Motor neuron (in vitro differentiated cells): ENCODE results near the gene LRRTM3. TPM values are rescaled to one million over a fixed set of nuclear protein-coding genes. Genes with fewer than 3 reads are reported as not detected.

ENCODE experiments used
- ATAC-seq, 8 experiments: fragments of 200-7000 bp; cut with Tn5 transposase; replicated peaks in 6 of 8; 2 replicates each; pipeline ENCODE4 v1.8.0; 2021; ENCODE audit warnings: mild to moderate bottlenecking in 8 of 8, moderate library complexity in 8 of 8
- H3K27ac ChIP-seq, 2 donors: fragments of 250-450 bp; sonication (Bioruptor Pico); 2 replicates each; pipeline ENCODE4 v1.9.0; 2021; ENCODE audit warnings: antibody characterized with exemption in 2 of 2, mild to moderate bottlenecking in 2 of 2, moderate library complexity in 1 of 2
- H3K4me1 ChIP-seq, 2 donors: fragments of 250-450 bp; sonication (Bioruptor Pico); replicated peaks in 1 of 2; 2 replicates each; pipeline ENCODE4 v1.6.1; 2021; ENCODE audit warnings: antibody characterized with exemption in 2 of 2, mild to moderate bottlenecking in 2 of 2, moderate library complexity in 1 of 2
- H3K4me3 ChIP-seq, 5 donors: fragments of 250-450 bp; sonication (Bioruptor Pico); 2 replicates each; pipeline ENCODE4 v1.9.0; 2021; ENCODE audit warnings: antibody characterized with exemption in 5 of 5, mild to moderate bottlenecking in 5 of 5, moderate library complexity in 4 of 5
- WGBS, 10 experiments: fragments of 450-650 bp; shearing (Covaris generic); methylation state at CpG; one replicate each; pipeline ENCODE4 v1.0.0; 2022; 5-methylcytosine and 5-hydroxymethylcytosine counted together
- in situ Hi-C, 9 experiments: fragments of 400-800 bp; cut with MboI; loops; one replicate each; pipeline ENCODE4 v1.15.0; 2021; ENCODE audit warnings: low sequenced_read_pairs in 9 of 9, low pct_unique_long_range_greater_than_20kb in 2 of 9; ENCODE audit not compliant: unreplicated experiment in 9 of 9
- total RNA-seq, 8 experiments: library from RNA; unstranded; fragments of 300-600 nt; gene quantifications; 2 replicates each; pipeline versions ENCODE4 v1.2.3 to v1.2.4, GENCODE V29; 2022

LRRTM3 gene
- total RNA-seq, 8 experiments from 2014 or later = 0.40 to 16.9 (median 11.4) TPM; not detected in 1

DNA sequence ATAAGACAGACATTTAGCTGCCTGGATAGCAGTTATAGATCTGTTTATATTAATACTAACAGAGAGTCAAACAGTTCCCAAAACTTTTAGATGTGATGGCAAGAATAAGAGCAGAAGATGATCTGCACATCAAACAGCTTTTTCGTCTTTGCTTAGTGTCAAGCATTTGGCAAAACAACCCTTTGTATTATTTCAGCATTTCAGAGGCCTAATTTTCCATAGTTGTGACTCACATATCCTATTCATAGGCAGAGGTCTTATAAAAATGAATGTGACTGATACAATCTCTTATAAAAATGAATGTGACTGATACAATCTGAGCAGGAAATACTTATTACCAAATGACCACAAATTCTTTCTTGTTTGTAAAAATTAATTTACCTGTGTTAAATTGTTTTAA lies 71.2 kb downstream of the LRRTM3 start:
- H3K4me1 ChIP-seq = peaks cover 0 to 2% of the 10 kb centered on the region in 2 donors
- in situ Hi-C loops = no loop called here
- ATAC-seq = no peak
- H3K4me3 ChIP-seq = no peak overlapping the region
- no peak overlapping the region for H3K27ac ChIP-seq
- 0 to 89% (median 67%) methylated on average over 1 of the region's 1 CpG; no CpG with 5 or more reads in 3 of the 10 experiments for WGBS, 10 experiments

DNA sequence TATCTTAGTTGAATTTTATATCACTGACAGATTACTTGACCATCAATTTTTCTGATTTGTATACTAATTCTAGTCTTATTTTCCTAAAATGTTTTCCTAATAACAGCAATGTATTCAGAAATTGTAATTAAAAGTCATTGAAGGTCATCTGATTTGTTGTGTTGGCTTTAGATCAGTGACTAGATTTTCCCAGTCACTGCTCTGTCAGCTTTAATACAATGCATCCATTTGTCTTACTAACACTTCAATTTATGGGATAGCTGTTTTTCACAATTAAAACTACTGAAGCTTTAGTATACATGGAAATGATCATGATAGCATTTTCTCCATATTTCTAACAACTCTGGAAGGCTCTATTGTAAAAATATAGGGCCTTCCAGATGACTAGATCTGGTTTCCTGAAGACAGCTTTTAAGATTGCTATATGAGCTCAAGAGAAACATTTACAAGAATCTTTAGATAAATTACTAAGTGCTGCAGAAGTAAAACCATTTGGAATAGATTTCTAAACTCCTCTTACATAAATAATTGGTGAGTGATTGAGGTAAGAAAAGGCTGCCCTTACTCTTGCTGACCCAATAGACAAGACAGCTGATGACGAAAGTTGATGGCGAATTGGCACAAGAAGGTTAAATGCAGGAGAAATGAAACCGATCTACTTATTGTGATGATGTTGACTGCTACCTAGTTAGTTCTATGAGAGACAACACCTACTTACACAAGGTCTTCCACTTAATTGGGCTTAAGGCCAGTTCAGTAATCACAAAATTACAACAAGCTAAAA lies 74.1 kb downstream of the LRRTM3 start:
- Histone ChIP-seq H3K27ac (no peak overlapping the region), H3K4me1 (peaks cover 0 to 4% of the 10 kb centered on the region in 2 donors), H3K4me3 (no peak overlapping the region)
- WGBS, 10 experiments = 24 to 100% (median 97%) methylated on average over 2 to 3 of the region's 3 CpGs; no CpG with 5 or more reads in 2 of the 10 experiments
- in situ Hi-C loops = no loop called here
- ATAC-seq = no peak

DNA sequence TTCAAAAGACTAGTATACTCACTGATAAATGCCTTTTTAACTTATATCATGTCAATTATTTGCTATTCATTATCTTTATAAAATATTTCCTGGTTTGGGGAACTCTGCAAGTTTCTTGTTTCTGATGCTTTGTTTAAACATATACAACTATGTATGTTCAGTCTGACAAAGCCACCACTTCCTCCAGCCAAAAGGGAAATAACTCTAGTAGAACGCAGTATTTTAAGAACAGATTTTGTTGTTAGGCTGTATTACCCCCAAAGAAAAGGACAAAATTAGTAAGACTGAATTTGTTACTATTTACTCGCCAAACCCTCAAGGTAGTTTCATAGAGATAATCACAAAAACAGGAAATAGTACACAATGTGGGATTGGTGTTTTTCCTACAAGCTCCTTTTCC lies 78.9 kb downstream of the LRRTM3 start:
- WGBS, 10 experiments = 0 to 100% (median 89%) methylated on average over 1 to 2 of the region's 2 CpGs
- in situ Hi-C loops = no loop called here
- ATAC-seq = no peak
- Histone ChIP-seq H3K4me1 (peaks cover 0 to 2% of the 10 kb centered on the region in 2 donors), H3K4me3 (no peak overlapping the region), H3K27ac (no peak overlapping the region)

DNA sequence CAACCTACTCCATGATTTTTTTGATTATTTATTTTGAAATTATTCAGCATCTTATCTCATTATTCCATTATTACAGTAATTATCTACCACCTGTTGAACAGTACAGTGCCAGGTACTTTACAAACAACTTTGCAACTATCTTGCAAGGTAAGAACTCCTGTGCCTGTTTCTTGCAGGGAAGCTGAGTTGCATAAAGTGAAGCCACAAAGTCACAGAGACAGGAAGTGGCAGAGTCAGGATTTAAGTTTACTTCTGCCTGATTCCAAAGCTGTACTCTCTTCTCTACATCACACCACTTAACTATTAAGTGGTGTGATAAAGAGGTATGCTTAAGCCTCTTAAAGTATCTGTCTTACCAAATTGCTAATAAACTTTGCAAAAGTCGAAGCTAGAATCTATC lies 80.1 kb downstream of the LRRTM3 start:
- 0 to 100% (median 60%) methylated on average over 1 of the region's 1 CpG; no CpG with 5 or more reads in 1 of the 10 experiments for WGBS, 10 experiments
- in situ Hi-C loops = no loop called here

DNA sequence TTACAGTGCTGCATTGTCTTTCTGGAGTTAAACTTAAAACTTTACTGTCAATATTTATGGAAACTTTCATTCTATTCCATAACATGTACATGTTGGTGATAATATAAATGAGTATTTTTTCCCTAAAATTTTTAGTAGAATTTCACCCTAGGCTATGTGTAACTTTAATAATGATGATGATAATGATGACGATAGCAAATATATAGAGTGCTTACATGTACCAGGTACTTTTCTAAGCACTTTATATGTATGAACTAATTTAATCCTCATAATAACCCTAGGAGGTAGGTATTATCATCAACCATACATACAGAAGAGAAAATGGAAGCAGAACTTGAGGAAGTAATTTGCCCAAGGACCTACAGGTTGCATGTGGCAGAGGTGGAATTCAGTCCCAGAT lies 85.6 kb downstream of the LRRTM3 start:
- in situ Hi-C loops = no loop called here
- H3K4me3 ChIP-seq = no peak overlapping the region
- 40 to 100% (median 95%) methylated on average over 1 of the region's 1 CpG; no CpG with 5 or more reads in 2 of the 10 experiments for WGBS, 10 experiments
- ATAC-seq = no peak
- H3K27ac ChIP-seq = no peak overlapping the region
- no peaks in the 10 kb centered on the region for H3K4me1 ChIP-seq

More for the DNA sequence above, 80.1 kb downstream of the LRRTM3 start:
- H3K27ac ChIP-seq = no peak overlapping the region
- H3K4me3 ChIP-seq = no peak overlapping the region
- ATAC-seq = no peak
- peaks cover 0 to 2% of the 10 kb centered on the region in 2 donors for H3K4me1 ChIP-seq

DNA sequence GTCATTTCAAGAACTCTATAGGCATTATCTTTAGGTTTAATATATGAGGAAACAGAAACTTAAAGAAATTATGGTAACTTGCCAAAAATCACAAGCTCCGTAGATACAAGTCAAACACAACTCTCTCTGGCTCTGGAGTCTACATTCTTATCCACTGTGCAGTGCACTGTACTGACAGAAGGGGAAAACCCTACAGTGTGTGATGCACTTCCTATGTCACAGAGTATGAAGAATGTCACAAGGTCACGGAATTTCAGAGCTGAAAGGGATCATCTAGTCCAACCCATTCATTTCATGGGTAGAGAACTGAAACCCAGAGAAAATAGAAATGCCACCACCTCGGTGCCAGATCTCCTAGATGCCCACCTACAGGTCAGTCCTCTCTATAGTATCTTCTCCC lies 86.1 kb downstream of the LRRTM3 start:
- WGBS, 10 experiments = 0 to 100% (median 92%) methylated on average over 1 to 3 of the region's 3 CpGs; no CpG with 5 or more reads in 2 of the 10 experiments
- Histone ChIP-seq H3K4me3 (no peak overlapping the region), H3K27ac (no peak overlapping the region), H3K4me1 (no peaks in the 10 kb centered on the region)
- in situ Hi-C loops = no loop called here
- ATAC-seq = no peak

DNA sequence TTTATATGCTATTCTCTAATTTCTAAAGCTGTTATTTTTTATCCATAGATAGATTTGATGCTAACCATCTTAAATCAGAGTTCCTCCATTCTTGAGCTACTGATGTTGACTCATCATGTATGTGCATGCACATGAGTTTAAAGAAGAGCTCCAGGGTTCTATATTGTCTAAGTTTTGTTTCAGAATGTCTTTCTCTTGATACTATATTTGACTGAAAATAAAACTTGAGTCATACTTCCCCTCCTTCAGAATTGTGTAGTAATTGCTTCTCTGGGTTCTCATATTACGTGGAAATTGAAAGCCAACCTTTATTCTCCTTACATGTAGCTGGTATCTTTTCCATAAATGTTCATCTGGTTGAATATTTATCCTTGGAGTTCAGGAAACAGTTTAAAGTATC lies 89.4 kb downstream of the LRRTM3 start:
- H3K27ac ChIP-seq = no peak overlapping the region
- ATAC-seq = no peak
- in situ Hi-C loops = no loop called here
- H3K4me3 ChIP-seq = no peak overlapping the region
- WGBS, 10 experiments = 0 to 100% (median 65%) methylated on average over 1 of the region's 1 CpG; no CpG with 5 or more reads in 2 of the 10 experiments
- H3K4me1 ChIP-seq = no peaks in the 10 kb centered on the region

DNA sequence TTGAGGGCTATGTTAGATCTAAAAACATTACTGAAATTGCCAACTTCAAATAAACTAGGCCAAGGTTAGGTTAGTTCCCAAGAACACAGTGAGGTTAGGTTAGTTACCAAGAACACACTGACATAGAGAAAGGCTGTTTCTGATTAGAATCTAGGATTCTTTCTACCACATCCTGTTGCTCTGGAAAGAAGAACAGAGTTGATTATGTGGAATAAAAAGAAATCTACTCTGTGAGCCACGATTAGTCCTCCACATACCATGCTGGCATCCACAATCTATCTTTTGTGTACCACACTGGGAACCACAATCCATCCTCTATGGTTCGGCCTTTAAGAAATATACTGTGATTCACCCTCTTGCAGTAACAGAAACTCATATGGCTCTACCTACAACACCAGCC lies 91.4 kb downstream of the LRRTM3 start:
- Histone ChIP-seq H3K27ac (no peak overlapping the region), H3K4me3 (no peak overlapping the region), H3K4me1 (peaks cover 0 to 1% of the 10 kb centered on the region in 2 donors)
- 20 to 100% (median 86%) methylated on average over 1 to 2 of the region's 2 CpGs; no CpG with 5 or more reads in 3 of the 10 experiments for WGBS, 10 experiments
- in situ Hi-C loops = no loop called here
- no peak for ATAC-seq

DNA sequence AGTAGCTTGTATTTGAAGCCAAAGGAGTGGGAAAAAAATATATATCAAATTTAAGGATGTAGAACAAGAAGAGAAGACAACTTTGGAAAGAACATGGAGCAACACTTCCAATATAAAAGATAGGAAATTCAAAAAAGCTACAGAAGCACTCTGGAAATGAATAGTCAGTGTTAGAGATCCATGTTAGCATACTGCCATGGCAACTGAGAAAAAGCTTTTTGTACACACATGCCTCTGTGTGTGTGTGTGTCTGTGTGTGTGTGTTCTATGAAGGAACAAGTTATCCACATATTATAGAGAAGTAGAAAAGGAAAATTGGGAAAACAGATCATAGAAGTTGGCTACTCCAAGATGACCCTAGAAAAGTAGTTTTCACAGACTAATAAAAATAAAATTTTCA lies 96.3 kb downstream of the LRRTM3 start:
- in situ Hi-C loops = no loop called here
- Histone ChIP-seq H3K4me3 (no peak overlapping the region), H3K27ac (peak overlapping the region in 1 of 2 donors; percentile 35), H3K4me1 (peaks cover 0 to 3% of the 10 kb centered on the region in 2 donors)
- peak in 2 of 8 experiments; percentile 50 to 96 for ATAC-seq

DNA sequence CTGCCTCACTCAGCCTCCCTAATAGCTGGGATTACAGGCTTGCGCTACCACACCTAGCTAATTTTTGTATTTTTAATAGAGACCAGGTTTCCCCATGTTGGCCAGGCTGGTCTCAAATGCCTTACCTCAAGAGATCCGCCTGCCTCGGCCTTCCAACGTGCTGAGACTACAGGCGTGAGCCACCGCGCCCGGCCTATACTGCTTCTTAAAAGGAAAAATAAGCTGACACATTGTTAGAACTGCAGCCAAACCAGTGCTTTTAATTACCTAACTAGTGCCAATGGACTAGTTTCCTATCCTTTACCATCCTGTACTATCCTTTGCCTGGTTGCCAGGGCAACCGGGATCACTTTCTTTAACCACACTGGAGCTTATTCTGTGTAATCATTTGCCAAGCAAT lies 108.0 kb downstream of the LRRTM3 start:
- H3K27ac ChIP-seq = no peak overlapping the region
- H3K4me3 ChIP-seq = no peak overlapping the region
- in situ Hi-C loops = no loop called here
- ATAC-seq = no peak
- WGBS, 10 experiments = 17 to 100% (median 91%) methylated on average over 1 to 9 of the region's 9 CpGs
- H3K4me1 ChIP-seq = no peaks in the 10 kb centered on the region

DNA sequence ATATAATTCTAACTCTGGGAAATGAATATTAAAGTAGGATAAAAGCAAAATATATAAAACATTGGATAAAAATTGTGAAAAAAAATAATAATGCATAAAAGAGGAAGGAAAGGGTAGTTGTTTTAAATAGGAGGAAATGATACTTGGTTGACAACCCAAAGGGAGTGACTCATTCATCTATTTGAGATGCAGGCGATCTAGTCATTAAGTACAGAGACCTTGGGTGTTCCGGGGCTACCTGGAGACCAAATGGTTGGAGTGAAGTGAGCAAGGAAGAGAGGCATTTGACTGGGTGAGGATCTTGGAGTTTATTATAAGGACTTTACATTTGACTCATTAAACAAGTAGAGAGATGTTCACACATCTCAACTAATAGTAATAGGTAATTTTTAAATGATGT lies 111.0 kb downstream of the LRRTM3 start:
- H3K27ac ChIP-seq = no peak overlapping the region
- in situ Hi-C loops = no loop called here
- ATAC-seq = no peak
- no peak overlapping the region for H3K4me3 ChIP-seq
- peaks cover 0 to 5% of the 10 kb centered on the region in 2 donors for H3K4me1 ChIP-seq
- 17 to 100% (median 79%) methylated on average over 1 to 2 of the region's 2 CpGs; no CpG with 5 or more reads in 1 of the 10 experiments for WGBS, 10 experiments

DNA sequence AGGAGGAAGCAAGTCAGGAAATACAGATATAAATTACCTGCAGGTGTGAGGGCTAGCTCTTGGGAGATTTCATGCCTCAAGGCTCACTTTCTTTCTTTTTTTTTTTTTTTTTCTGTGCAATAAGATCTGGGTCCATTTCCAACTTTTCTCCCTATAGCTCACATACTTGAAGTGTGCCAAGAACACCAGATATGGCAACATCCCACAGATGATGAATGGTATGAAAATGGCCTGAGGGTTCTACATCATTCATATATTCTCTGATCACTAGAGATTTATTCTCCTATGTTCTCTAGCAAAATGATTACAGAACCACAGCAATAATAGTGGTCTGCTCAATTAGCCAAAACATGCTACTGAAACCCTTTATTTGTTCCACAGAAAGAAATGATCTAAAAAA lies 117.2 kb downstream of the LRRTM3 start:
- in situ Hi-C loops = no loop called here
- no peak for ATAC-seq
- no peak overlapping the region for H3K27ac ChIP-seq
- H3K4me3 ChIP-seq = no peak overlapping the region
- peaks cover 0 to 12% of the 10 kb centered on the region in 2 donors for H3K4me1 ChIP-seq

DNA sequence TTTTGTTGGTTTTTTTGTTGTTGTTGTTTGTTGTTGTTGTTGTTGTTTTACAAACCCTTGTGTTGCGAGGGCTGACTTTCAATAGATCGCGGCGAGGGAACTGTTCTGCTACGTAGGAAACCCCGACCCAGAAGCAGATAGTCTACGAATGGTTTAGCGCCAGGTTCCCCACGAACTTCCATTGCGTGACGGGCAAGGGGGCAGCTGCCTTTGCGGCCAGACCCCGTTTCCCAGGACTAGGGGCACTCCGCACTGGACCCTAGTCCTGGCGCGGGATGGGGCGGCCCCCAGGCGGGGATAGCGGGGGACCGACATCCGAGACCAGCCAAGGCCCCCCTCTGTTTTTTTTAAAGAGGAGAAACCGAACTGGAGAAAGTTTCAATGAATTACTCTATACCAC lies 119.6 kb downstream of the LRRTM3 start:
- Histone ChIP-seq H3K27ac (no peak overlapping the region), H3K4me1 (peaks cover under 1 to 17% of the 10 kb centered on the region in 2 donors), H3K4me3 (no peak overlapping the region)
- in situ Hi-C loops = no loop called here
- WGBS, 10 experiments = 46 to 100% (median 95%) methylated on average over 3 to 14 of the region's 22 CpGs; no CpG with 5 or more reads in 1 of the 10 experiments
- no peak for ATAC-seq

DNA sequence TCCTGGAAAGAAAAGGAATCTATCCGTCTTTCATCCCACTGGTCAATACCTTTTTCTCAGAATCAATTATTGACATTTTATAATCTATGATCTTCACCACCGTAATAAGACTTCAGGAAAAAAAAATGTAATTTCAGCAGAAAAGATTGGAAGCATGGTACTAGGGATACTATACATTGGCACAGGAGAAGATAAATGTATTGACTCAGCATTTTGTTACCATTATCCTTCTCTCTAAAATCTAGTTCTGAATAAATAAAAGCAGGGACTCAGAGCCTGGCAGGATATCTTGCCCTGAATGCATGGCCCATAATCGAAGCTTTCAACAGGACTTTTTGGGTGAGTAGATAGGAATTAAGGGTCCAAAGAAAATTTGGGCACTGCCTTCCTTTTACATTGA lies 120.7 kb downstream of the LRRTM3 start:
- 0 to 100% (median 91%) methylated on average over 1 to 3 of the region's 3 CpGs for WGBS, 10 experiments
- Histone ChIP-seq H3K4me1 (peaks cover 2 to 17% of the 10 kb centered on the region in 2 donors), H3K4me3 (no peak overlapping the region), H3K27ac (no peak overlapping the region)
- ATAC-seq = no peak
- in situ Hi-C loops = no loop called here
